Stimulated activated CD8-positive, alpha-beta memory T cell treated with anti-CD3 and anti-CD28 coated beads, Interleukin-7, amount 100 ng/mL, for 1 hour (primary cell): ENCODE data around the gene MCC.

Experiments
- DNase-seq, 2 donors: peaks; one replicate each; pipeline ENCODE4 v3.0.0-alpha.2; 2020; ENCODE audit warnings: low read depth in 2 of 2

The MCC gene

GRCh38 chr5:113271015-113271414, 217.2 kb downstream of the MCC start:
- DNase-seq = no peak

GRCh38 chr5:113270086-113270485, 218.2 kb downstream of the MCC start:
- no peak for DNase-seq

GRCh38 chr5:113269023-113269997, 218.9 kb downstream of the MCC start:
- DNase-seq = no peak

GRCh38 chr5:113268232-113268631, 220.0 kb downstream of the MCC start:
- DNase-seq = no peak

GRCh38 chr5:113267361-113267900, 220.8 kb downstream of the MCC start:
- DNase-seq = no peak

- DNase-seq = no peak
Observed at GRCh38 chr5:113266913-113267227, 221.4 kb downstream of the MCC start.

- no peak for DNase-seq
Observed at GRCh38 chr5:113266227-113266912, 221.9 kb downstream of the MCC start.

GRCh38 chr5:113265190-113265589, 223.1 kb downstream of the MCC start:
- no peak for DNase-seq

GRCh38 chr5:113264046-113264445, 224.2 kb downstream of the MCC start:
- no peak for DNase-seq

GRCh38 chr5:113263545-113263944, 224.7 kb downstream of the MCC start:
- DNase-seq = no peak

GRCh38 chr5:113262674-113263073, 225.6 kb downstream of the MCC start:
- no peak for DNase-seq

- DNase-seq = no peak
Observed at GRCh38 chr5:113259034-113259433, 229.2 kb downstream of the MCC start.

GRCh38 chr5:113257545-113257944, 230.7 kb downstream of the MCC start:
- no peak for DNase-seq

- no peak for DNase-seq
Observed at GRCh38 chr5:113256671-113257452, 231.4 kb downstream of the MCC start.

- DNase-seq = no peak
Observed at GRCh38 chr5:113255579-113256386, 232.5 kb downstream of the MCC start.

- DNase-seq = no peak
Observed at GRCh38 chr5:113255105-113255504, 233.1 kb downstream of the MCC start.

- no peak for DNase-seq
Observed at GRCh38 chr5:113253037-113253436, 235.2 kb downstream of the MCC start.

GRCh38 chr5:113252066-113252465, 236.2 kb downstream of the MCC start:
- no peak for DNase-seq

GRCh38 chr5:113250341-113250953, 237.8 kb downstream of the MCC start:
- no peak for DNase-seq

- DNase-seq = no peak
Observed at GRCh38 chr5:113249206-113249605, 239.0 kb downstream of the MCC start.

- DNase-seq = no peak
Observed at GRCh38 chr5:113246361-113246870, 241.8 kb downstream of the MCC start.
